DOHH2 (cell line): ENCODE measurements around the gene KMT2C.
"Not testable (repeated sequence)": the region's sequence is repeated elsewhere in the genome, so short reads cannot be mapped to it uniquely, and the experiment has no call there.

Experiments used
- H3F3A ChIP-seq: fragments of 200-600 bp; sonication (generic), shearing (Covaris generic); 2 replicates; pipeline ENCODE4 v1.6.0; 2016; ENCODE audit warnings: antibody characterized with exemption, mild to moderate bottlenecking; ENCODE audit not compliant: control insufficient read depth, insufficient read depth
- H3K27ac ChIP-seq: fragments of 200-600 bp; sonication (generic); 2 replicates; pipeline ENCODE4 v1.5.1; 2014; ENCODE audit warnings: low read depth, mild to moderate bottlenecking, low read length, moderate library complexity
- H3K27me3 ChIP-seq: fragments of 200-600 bp; sonication (generic); 2 replicates; pipeline ENCODE4 v1.6.1; 2014; ENCODE audit warnings: mild to moderate bottlenecking, low read length, mixed read lengths; ENCODE audit not compliant: control insufficient read depth
- H3K36me3 ChIP-seq: fragments of 200-600 bp; sonication (generic); 2 replicates; pipeline ENCODE4 v1.6.1; 2014; ENCODE audit warnings: mild to moderate bottlenecking, low read length, moderate library complexity, mixed read lengths; ENCODE audit not compliant: control insufficient read depth
- H3K4me1 ChIP-seq: fragments of 200-600 bp; sonication (generic); 2 replicates; pipeline ENCODE4 v1.6.1; 2014; ENCODE audit warnings: mild to moderate bottlenecking, low read length, mixed read lengths; ENCODE audit not compliant: control insufficient read depth
- H3K4me2 ChIP-seq: fragments of 200-600 bp; sonication (generic); 2 replicates; pipeline ENCODE4 v1.6.0; 2014; ENCODE audit warnings: mild to moderate bottlenecking, low read length, moderate library complexity
- H3K4me3 ChIP-seq: fragments of 200-600 bp; sonication (generic); 2 replicates; pipeline ENCODE4 v1.5.1; 2014; ENCODE audit warnings: mild to moderate bottlenecking, low read length, mixed read lengths
- H3K79me2 ChIP-seq: fragments of 200-600 bp; sonication (generic); 2 replicates; pipeline ENCODE4 v1.6.1; 2014; ENCODE audit warnings: mild to moderate bottlenecking, low read length, mixed read lengths; ENCODE audit not compliant: control insufficient read depth
- H3K9me2 ChIP-seq: fragments of 200-600 bp; sonication (generic); replicated peaks from 2 replicates; pipeline ENCODE4 v1.6.1; 2014; ENCODE audit warnings: mild to moderate bottlenecking, low read length, mixed read lengths; ENCODE audit not compliant: control insufficient read depth
- H3K9me3 ChIP-seq: fragments of 200-600 bp; sonication (generic); 2 replicates; pipeline ENCODE4 v1.6.1; 2014; ENCODE audit warnings: antibody characterized with exemption, low read length, mixed read lengths; ENCODE audit not compliant: control insufficient read depth, insufficient read depth
- H4K20me1 ChIP-seq: fragments of 200-600 bp; sonication (generic); 2 replicates; pipeline ENCODE4 v1.6.0; 2014; ENCODE audit warnings: low read depth, mild to moderate bottlenecking, antibody characterized with exemption, low read length, moderate library complexity; ENCODE audit not compliant: control insufficient read depth, insufficient read depth
- EZH2phosphoT487 ChIP-seq: fragments of 200-600 bp; sonication (generic); IDR thresholded peaks from 2 replicates; pipeline ENCODE4 v1.6.1; 2017; ENCODE audit warnings: borderline replicate concordance, mild to moderate bottlenecking, antibody characterized with exemption, low read length, moderate library complexity, mixed read lengths
- TF ChIP-seq, protein P1 (sequence below): fragments of 200-600 bp; sonication (generic); IDR thresholded peaks from one replicate; pipeline ENCODE4 v1.5.1; 2014; ENCODE audit warnings: antibody characterized with exemption, mild to moderate bottlenecking, low read depth, low read length; ENCODE audit not compliant: poor library complexity, severe bottlenecking

The KMT2C gene

DNA sequence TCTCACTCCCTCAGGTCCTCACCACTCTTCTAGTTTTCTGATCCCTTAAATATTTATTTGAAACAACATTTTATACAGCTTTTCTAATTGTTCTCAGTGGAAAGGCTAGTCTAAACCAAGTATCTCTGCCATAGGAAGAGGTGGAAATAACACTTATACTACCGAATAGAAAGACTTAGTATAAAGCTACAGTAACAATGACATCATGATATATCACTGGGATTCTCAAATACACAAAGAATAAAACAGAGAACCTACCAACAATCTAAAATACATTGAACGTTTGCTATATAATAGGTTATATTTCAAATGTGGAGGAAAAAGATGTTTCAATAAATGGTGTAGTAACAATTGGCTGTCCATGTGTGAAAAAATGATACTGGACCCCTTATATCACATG is 142.9 kb downstream of the KMT2C start:
- peaks cover 12% of the 10 kb centered on the region for H3K79me2 ChIP-seq
- no peaks in the 10 kb centered on the region for H3K9me3 ChIP-seq
- H3F3A ChIP-seq: no peaks in the 10 kb centered on the region
- H3K4me2 ChIP-seq: no peak overlapping the region
- peaks cover 5% of the 10 kb centered on the region; the same call in 1 of the 2 replicates for H4K20me1 ChIP-seq
- no peak for TF ChIP-seq EZH2phosphoT487
- TF ChIP-seq, protein P1, sequence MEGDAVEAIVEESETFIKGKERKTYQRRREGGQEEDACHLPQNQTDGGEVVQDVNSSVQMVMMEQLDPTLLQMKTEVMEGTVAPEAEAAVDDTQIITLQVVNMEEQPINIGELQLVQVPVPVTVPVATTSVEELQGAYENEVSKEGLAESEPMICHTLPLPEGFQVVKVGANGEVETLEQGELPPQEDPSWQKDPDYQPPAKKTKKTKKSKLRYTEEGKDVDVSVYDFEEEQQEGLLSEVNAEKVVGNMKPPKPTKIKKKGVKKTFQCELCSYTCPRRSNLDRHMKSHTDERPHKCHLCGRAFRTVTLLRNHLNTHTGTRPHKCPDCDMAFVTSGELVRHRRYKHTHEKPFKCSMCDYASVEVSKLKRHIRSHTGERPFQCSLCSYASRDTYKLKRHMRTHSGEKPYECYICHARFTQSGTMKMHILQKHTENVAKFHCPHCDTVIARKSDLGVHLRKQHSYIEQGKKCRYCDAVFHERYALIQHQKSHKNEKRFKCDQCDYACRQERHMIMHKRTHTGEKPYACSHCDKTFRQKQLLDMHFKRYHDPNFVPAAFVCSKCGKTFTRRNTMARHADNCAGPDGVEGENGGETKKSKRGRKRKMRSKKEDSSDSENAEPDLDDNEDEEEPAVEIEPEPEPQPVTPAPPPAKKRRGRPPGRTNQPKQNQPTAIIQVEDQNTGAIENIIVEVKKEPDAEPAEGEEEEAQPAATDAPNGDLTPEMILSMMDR: no peak
- no peaks in the 10 kb centered on the region for H3K27me3 ChIP-seq
- peaks cover 40% of the 10 kb centered on the region for H3K36me3 ChIP-seq
- no peak overlapping the region for H3K27ac ChIP-seq
- no peak overlapping the region for H3K4me3 ChIP-seq
- H3K9me2 ChIP-seq: no peaks in the 10 kb centered on the region
- H3K4me1 ChIP-seq: peaks cover 7% of the 10 kb centered on the region

DNA sequence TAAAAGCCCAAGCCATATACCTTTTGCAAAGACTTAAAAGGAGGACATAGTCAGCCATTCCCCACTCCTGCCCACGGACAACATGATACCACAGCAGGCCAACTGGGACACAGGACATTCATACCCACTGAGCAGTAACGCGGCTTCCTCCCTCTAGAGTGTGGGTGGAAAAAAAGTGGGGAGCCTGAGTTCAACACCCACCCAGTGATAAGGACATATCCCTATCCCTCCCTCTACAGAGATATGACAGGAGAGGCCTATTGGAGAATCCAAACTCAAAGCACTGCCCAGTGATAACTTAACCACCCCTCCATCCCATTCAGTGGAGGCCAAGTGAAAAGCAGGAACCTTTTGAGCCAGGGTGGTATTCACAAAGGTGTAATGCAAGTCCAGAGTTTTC is 148.8 kb downstream of the KMT2C start:
- H3K9me3 ChIP-seq, H3K9me2 ChIP-seq, H3K27ac ChIP-seq, H3K27me3 ChIP-seq, H3K4me1 ChIP-seq, H3K36me3 ChIP-seq, H3K4me3 ChIP-seq, H4K20me1 ChIP-seq, H3F3A ChIP-seq, H3K79me2 ChIP-seq, H3K4me2 ChIP-seq: not testable (repeated sequence)

DNA sequence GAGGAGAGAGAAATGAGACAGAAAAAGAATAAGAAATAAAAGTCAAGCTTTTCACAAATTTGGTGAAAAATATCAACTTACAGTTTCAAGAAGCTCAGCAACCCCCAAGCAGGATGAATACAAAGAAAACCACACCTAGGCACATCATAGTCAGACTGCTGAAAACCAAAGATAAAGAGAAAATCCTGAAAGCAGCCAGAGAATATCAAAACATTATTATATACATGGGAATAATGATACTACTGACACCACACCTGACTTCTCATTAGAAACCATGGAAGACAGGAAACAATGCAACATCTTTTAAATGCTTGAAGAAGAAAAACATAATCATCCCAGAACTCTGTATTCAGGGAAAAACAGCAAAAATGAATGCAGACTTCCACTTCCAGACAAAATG is 149.6 kb downstream of the KMT2C start:
- H3K27me3 ChIP-seq, H3K79me2 ChIP-seq, H4K20me1 ChIP-seq, H3K9me3 ChIP-seq, H3F3A ChIP-seq, H3K9me2 ChIP-seq, H3K4me3 ChIP-seq, H3K27ac ChIP-seq, H3K4me2 ChIP-seq, H3K4me1 ChIP-seq, H3K36me3 ChIP-seq: not testable (repeated sequence)

DNA sequence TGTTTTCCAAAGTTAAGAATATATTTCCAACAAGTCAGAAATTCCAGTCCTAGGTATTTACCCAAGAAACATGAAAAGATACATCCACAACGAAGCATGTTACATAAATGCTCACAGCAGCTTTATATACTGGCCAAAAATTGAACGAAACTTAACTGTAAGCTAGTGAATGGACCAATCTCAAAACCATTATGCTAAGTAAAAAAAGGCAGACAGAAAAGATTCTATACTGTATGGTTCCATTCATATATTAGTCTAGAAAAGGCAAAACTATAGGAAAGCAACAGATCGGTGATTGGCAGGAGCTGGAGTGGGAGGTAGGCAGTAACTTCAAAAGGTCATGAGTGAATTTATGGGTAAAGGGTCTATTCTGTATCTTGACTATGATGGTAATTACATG is 150.8 kb downstream of the KMT2C start:
- not testable (repeated sequence) for H3K79me2 ChIP-seq, H3K4me3 ChIP-seq, H3K4me1 ChIP-seq, H3K27me3 ChIP-seq, H3K9me3 ChIP-seq, H3K36me3 ChIP-seq, H3F3A ChIP-seq, H3K27ac ChIP-seq, H4K20me1 ChIP-seq, H3K9me2 ChIP-seq, H3K4me2 ChIP-seq

DNA sequence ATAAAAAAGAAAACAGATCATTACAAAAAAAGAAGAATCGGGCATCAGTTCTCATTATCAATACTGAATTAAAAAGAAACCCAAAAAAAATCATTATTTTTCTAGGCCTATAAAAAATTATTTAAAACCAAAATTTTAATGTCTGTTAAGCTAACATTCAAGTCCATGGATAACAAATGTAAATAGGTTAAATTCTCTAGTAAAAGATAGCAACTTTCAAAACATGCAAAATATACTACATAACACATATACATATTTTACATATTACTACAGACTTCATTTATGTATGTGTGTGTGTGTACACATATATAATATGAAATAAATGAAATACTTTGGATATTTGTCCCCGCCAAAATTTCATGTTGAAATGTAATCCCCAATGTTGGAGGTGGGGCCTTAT is 158.1 kb downstream of the KMT2C start:
- H3K79me2 ChIP-seq, H3K9me3 ChIP-seq, H3K4me1 ChIP-seq, H3K27ac ChIP-seq, H3K4me3 ChIP-seq, H3K4me2 ChIP-seq, H3K27me3 ChIP-seq, H3F3A ChIP-seq, H3K9me2 ChIP-seq, H4K20me1 ChIP-seq: not testable (repeated sequence)
- peaks cover 12% of the 10 kb centered on the region for H3K36me3 ChIP-seq

DNA sequence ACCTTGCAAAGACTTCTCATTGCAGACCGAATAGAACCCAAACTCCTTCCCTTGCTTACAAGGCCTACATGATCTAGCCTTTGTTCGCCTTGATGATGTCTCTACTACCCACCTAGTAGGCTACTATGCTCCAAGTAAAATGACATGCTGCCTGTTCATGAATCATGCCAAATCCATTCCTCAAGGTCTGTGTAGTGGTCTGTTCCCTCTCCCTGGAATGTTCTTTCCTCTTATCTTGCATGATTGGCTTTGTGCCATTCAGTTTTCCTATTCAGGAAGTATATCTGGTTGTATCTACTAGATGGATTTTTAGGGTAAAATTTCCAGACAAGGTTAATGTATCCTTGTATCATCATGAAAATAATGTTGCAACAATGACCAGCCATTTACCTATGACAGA is 165.4 kb downstream of the KMT2C start:
- H4K20me1 ChIP-seq, H3K4me1 ChIP-seq, H3K79me2 ChIP-seq, H3K4me2 ChIP-seq, H3K9me3 ChIP-seq, H3K9me2 ChIP-seq, H3F3A ChIP-seq, H3K4me3 ChIP-seq, H3K27ac ChIP-seq, H3K27me3 ChIP-seq: not testable (repeated sequence)
- H3K36me3 ChIP-seq: peaks cover 28% of the 10 kb centered on the region

DNA sequence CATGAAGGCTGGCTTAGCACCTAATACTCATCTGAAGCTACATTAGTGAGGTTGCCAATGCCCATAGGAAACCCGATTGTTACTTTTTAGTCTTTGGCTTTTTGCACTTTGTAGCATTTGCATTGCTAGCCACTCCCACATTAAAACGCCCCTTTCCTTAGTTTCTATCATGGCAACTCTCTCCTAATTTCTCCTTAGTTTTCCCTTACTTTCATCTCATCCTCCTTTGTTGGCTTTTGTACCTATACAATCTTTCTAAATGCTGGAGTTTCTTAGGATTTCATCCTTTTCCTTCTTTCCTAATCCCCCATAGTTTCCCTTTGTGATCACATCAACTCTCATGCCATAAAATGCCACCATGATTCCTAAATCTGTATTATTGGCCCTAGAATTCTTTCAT is 168.9 kb downstream of the KMT2C start:
- H3F3A ChIP-seq, H3K4me1 ChIP-seq, H3K9me3 ChIP-seq, H3K9me2 ChIP-seq, H3K27ac ChIP-seq, H3K4me3 ChIP-seq, H3K27me3 ChIP-seq, H3K4me2 ChIP-seq, H3K79me2 ChIP-seq, H4K20me1 ChIP-seq: not testable (repeated sequence)
- peaks cover 22% of the 10 kb centered on the region for H3K36me3 ChIP-seq

DNA sequence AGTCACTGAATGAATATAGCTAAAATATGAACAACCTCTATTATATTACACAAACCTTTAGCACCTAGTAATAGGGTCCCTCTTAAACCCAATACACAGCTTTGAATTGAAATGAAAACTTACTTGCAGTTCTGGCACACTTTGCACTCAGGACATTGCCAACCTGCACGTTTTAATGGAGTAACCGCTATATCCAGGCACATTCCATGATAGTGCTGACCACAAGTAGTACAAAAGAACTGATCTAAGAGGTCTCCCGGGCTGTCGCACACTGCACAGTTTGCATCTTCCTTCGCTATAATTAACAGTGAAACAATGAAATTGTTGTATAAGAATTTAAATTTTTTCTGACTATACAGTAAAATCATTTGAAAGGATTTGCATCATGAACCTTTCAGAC is 170.9 kb downstream of the KMT2C start:
- H3K9me2 ChIP-seq, H3K4me2 ChIP-seq, H3K4me1 ChIP-seq, H3K27me3 ChIP-seq, H4K20me1 ChIP-seq, H3K27ac ChIP-seq, H3F3A ChIP-seq, H3K4me3 ChIP-seq, H3K9me3 ChIP-seq, H3K79me2 ChIP-seq: not testable (repeated sequence)
- H3K36me3 ChIP-seq: peaks cover 18% of the 10 kb centered on the region
